Measurements from ENCODE around the gene P2RY13.

The P2RY13 gene

DNA sequence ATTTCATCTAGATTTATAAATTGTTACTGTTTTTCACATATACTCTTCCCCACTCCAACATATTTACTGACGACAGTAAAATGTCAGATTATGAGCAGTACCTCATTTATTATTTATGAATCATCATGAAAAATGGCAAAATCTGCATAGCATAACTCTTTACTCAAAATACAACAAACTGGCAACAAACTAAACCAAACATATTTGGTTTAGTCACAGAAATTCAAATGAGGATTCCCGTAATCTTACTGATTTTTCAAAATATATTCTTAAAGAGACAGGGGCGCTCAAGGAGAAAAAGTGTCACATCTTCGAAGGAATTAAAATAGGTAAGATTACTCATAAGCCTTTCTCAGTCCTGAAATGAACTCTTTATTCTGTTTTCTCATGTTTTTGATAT lies 9.7 kb downstream of the P2RY13 start:
- no peak for DNase-seq

DNA sequence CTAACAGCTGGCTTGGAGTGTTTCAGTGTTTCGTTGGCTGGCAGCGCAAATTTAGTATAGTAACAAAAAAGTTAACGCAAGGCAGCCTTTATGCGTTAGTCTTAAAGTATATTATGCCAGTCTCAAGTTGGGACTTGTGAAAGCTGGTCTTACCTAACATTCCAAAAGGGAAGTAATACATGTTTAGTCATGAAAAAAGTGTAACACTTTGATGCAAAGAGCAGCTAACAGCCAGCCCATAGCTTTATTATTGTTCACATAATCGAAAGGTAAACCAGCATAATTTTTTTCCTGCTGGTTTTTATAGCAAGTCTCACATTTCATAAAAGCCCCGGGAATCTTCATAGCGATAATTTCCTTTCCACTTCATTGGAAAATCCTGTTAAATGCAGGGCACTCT lies 10.4 kb downstream of the P2RY13 start:
- no peak for DNase-seq

DNA sequence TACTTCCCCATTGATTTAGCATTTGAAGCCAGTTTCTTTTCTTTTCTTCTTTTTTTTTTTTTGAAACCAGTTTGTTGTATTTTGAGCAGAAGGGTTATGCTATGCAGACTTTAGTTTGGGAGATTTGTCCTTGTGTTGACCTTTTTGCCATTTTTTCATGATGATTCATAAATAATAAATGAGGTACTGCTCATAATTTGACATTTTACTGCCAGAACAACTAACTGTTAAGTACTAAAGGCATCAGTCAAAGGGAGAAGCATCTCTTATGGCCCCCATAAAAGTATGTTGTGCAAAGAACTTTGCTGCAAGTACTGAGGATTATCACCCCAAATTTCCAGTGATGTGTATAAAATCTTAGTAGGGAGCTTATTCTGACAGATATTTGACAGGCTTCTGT lies 11.0 kb downstream of the P2RY13 start:
- DNase-seq: no peak

DNA sequence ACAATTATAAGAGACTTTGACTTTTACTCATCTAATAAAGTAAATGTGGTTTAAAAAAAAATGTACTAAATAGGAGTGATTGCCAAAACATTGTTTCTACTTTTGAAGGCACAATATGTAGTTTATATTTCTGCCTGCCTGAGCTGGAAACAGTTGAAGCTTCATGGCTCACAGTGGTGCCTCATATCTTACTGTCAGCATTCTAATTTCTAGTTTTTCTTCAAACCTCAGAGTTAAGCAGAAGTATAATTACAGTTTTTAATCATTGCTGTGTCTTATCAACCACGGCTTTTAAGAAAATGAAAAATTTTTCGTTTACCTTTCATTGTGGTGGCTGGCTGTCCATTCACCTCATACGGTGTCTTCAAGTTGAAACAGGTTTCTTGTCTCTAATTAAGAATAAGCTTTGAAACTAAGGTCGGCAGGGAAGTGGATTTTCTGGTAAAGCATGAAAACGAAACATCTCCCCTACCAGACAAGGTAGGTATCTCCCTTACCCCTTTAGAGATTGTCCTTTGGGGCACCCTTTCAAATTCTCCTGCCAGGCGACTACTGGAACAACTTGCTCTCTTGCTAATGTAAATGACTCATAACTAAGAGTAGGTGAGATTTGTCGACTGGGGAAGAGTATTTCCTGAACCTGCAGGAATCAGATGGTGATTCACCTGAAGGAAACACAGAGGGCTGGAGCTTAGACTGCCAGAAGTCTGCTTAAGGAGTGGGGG lies 12.9 kb downstream of the P2RY13 start, which contains the start of gene GPR87:
GPR87 (minus strand) TSS at position 554 of the 725 bp plus-strand sequence. CDS start 16,720 bp downstream, outside the sequence.
- no peak for DNase-seq

DNA sequence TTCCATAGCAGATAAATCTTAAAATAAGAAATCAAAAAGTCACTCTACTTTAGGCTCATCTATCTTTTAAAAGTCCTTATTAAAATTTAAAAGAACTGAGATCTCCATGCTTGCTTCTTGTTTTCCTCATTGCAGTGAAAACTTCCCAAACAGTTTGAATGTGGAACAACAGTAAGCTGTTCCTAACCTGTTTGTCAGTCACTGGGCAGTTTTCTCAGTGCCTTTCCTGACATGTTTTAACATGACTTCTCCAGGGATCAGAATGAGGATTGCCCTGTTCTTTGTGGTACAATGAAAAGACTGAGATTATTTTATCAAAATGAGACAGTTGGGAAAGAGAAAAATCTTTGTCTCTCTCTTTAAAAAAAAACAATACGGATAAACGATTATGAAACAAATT lies 13.5 kb downstream of the P2RY13 start:
- no peak for DNase-seq

DNA sequence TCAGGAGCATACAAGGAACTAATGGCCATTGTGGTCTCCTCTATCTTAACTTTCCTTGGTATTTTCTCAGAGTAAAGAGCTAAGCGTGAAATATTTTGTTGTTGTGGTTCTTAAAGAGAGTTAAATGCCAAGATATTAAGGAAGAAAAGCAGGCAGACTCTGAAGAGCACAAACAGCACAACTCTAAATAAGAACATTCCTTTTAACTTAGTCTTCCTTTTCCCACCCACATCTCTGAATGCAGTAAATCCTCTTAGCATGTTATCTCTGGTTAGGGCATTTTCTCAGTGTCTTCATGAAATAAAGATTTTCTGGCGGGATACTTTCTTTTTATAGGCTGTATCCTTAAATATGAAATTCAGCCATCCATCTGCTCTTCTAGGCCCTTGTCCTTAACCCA lies 14.2 kb downstream of the P2RY13 start:
- no peak for DNase-seq

DNA sequence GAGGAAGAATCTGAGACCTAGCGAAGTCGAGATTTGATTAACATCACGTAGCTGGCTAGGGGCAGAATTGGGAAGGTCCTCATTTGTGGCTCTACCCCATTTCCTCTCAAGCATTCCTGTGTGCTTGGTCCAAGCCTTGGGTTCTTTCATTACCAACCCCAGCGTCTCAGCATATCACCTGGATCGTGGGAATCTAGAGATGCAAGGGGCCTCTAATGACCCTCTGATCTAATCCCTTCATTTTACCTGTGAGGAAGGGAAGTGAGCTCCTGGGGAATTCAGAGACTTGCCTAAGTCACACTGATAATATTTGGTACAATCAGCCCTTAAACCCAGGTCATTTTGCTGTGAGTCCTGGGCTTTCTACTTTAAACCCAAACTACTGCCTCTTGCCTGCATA lies 14.8 kb downstream of the P2RY13 start:
- no peak for DNase-seq

DNA sequence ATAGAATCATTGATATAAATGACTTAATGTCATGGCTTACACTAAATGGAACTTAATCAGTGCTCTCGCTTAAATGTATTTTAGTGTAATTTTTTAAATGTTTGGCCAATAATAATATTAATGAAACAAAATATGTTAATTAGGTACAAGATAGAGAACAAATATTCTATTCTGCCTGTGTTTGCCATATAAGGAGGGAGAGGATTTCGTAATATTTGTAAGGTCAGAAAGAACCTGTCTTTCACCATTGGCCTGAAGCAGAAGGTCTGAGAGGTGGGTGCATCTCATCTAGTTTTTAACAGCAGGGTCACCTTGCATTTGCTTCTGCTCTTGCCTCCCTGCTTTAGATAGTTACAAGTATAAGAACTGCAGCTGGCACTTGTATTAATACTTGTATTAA lies 15.2 kb downstream of the P2RY13 start:
- DNase-seq: no peak

DNA sequence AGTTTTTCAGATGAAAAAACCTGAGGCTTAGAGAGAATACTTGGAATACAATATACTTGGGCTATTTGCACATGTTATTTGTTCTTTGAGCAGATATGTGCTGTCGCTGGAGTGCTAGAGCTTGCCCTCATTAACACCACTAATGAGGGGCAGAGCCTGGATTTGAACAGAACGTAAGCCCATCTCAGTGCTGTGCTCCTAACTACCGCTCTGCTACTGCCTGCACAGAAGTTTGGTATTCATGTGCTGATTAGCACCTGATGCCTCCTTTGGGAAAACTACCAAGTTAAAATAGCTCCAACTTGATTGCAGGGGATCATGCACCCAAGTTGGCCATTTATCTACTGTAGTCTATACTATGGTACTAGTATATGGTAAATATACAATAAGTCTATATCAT lies 16.4 kb downstream of the P2RY13 start:
- DNase-seq: no peak

DNA sequence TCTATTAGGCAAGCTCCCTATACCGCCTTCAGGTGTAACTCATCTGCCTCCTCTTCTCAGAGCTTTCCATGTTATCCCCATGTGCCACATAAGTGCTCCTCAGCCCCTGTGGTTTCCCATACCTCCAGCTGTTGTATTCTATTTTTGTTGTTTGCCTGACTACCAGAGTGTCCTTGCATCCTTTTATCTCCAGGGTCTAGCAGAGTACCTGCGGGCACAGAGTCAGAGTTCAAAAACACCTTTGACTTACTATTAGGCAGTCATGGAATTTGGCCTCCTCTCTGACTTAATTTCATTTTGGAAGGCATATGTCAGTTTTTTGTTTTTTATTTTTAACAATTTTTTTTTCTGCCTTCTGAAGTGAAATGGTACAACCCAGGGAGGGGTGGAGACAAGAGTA lies 19.8 kb downstream of the P2RY13 start:
- no peak for DNase-seq

DNA sequence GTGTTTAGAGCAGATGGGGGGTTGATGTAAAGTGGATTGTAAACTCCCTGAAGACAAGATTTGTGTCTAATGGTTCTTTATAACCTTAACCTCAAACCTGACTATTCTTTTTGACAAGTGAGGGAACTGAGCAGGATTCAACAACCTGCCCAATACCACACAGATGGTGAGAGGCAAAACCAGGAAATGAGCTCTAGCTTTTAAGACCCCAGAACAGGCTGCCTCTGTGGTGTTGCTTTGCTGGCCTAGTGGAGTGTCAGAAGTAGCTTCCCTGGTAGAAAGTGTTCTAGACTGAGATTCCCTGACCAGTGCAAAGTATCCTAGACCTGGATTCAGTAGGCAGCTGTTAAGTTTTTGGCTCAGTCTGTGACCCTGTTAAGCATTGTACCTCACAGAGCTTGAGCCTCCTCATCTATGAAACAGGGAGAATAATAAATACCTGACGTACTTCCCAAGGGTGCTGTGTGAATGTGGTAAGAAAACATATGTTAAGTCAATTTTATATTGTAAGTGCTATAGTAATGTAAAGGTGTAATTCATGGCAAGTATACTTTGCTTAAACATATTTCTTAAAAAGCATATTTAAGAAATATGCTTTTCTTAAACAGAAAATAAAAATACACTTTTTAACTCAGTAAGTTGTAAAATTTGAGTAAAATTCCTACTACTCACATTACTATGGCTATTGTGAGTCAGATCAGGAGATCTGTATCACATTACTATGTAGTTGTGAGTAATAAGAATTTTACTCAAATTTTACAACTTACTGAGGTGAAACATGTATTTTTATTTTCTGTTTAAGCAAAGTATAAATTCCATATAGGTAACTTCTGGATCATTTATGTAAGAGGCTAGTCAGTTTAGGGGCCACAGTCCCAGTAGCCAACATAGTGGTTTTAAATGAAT lies 21.5 kb downstream of the P2RY13 start:
- no peak for DNase-seq

DNA sequence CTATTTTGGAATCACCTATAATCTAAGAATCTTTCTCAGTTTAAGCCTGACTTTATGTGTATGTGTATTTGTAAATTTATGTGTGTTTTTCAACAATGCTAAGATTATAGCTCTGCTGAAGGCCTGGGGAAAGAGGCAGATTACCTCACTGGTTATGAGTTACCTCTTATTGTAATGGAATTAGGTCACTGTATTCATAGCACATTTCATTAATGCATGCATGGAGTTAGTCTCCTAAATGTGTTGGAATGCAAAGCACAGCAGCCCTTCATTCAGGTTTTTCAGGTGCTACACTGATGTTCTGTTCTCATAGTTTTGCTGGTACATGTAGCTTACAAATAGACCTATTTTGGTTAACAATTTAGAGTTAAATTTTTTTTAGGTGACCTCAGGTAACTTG lies 22.2 kb downstream of the P2RY13 start:
- no peak for DNase-seq

DNA sequence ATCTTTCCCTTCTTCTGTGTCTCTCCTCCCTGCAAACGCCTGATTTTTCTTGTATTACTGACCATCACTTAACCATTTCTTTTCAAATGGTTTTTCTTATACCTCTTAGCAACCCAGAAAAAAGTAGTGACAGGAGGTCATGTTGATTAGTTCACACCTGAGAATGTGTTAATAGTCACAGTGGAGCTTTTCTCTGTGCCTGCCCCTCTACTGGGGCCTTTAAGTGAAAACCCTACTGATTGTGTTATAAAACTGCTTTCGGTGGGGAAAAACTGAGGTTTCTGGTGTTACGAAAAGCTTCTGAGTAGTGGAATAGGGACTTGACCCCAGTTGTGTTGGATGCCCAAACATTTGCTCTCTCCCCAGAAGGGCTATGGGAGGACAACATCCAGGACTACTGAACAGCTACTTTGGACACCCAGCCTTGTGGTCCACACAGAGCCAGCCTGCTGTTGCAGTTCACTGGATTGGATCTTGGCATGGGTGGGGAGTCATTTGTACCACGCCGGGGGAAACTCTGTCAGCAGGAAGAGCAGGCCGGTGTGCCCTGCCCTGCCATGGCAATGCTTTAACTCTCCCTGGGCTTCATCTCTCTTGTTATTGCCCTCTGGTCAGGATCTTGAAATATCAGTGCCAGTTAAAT lies 23.1 kb downstream of the P2RY13 start:
- no peak for DNase-seq

DNA sequence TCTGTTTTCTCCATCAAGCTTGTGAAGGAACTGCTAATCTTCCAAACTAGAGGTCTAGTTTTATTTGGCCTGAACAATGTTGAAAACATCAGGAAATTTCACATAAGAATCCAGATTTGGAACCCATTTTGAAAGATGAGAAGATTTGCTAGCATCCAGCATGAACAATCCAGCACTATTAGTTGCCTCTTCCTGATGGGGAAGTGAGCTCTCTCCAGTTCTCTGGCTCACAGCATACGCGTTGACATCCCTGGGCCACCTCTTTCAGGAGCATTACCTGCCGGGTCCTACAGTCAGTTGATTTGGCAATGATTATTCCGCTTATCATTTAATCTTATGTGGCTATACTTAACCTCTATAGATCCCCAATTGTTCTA lies 23.6 kb downstream of the P2RY13 start:
- DNase-seq: no peak

DNA sequence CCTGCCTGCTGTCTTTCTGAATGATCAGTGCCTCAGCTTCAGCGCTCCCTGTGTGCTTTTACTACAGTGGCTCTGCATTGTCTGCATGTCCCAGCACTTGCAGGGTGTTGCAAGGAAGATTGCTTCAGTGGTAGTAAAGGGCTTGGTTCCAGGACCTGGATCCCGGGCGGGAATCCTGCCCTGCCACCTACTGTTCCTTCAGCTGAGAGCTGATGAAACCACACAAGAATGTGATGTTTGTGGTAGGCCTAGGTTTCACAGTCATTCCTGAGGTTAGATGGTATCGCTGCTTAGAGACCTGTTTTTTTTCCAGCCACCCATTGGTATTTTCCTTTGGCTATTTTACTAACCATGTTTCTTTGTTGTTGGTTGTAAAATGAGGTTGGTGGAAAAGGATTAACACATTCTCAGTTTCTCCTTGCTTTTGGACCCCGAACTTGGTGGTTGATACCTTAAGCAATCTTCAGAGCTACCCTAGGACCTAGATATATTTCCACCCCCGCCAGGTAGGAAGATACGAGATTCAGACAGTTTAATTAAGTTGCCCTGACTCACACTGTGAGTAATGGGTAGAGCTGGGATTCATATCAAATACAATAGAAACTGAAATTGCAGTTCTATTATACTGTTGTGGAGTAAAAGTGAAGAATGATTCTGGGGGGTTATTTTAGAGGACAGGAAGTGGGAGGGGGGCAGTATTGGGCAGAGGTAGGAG lies 24.1 kb downstream of the P2RY13 start:
- no peak for DNase-seq

DNA sequence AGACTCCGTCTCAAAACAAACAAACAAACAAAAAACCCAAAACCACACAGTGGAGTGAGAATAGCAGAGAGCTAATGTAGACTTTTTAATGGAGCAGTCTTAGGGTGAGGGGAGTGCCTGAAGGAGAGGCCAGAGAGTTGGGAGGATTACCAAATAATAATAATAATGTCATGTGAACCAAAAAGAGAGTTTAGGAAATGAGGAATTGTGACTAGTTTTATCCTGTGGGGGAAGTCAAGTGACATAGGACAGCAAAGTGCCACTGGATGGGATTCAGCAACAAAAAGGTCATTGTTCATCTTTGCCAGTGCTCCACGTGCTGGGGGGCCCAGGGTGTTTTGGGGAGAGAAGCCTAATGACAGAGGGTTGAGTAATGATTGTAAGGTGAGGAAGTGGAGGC lies 25.6 kb downstream of the P2RY13 start:
- no peak for DNase-seq

DNA sequence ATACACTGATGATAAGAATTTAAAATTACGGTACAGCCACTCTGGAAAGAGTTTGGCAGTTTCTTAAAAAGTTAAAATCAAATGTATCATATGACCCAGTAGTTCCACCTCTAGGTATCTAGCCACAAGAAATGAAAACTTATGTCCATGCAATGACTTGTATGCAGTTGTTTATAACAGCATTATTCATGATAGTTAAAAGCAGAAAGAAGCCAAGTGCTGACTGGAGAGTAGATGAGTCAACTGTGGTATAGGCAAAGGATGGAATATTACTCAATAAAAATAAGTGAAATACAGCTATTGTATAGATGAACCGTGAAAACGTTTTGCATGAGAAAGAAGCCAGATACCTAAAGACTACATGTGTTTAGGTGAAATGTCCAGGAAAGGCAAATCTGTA lies 27.6 kb downstream of the P2RY13 start:
- DNase-seq: no peak

DNA sequence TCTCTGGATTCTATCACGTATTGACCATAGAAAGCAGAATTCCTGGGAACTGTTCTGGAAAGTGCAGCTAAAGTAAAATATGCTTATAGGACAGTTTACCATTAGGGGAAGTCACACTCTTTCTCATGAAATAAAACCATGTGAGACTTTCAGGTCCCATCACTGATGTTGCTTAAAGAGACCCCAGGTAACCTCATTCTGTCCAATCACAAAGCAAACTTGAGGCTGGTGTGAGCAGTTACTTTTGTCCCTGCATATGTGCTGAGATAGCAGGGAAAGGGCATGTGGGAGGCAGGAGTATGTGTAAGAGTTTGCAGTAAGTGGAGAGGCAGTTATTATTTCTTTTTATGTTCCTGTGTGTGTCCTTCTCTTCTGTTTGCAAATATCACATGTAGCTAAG lies 28.8 kb downstream of the P2RY13 start:
- DNase-seq: no peak

DNA sequence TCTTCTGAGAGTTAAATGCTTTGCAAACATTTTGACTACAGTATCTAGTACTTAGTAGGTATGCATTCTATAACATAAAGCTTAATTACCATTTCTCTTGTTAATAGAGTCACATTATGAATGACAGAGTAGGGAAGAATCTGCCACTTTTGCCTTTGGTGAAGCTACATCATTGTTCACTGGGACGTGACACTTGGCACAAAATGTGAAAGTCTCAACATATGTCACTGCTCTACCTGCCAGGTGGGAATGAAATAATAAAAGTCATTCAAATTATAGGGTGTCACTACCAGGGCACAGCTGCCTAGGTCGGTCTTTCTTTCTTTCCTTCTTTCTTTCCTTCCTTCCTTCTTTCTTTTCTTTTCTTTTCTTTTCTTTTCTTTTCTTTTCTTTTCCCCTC lies 30.3 kb downstream of the P2RY13 start:
- DNase-seq: no peak

DNA sequence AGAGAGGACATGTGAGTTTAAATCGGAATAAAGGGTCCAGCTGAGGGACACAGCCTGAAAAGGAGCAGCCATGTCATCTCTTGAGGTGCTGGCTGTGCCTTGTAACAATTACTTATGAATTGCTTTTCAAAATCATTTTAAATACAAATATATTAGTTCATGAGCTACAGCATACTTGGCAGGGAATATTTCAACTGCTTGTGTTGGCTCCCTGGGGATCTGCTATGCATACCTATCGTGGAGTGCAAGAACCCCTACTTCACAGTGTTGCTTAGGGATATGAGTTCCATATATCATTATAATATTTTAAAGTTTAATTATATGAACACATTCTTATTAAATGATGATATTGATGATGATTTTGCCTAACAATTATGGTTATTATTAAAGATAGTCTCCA lies 31.9 kb downstream of the P2RY13 start:
- no peak for DNase-seq

DNA sequence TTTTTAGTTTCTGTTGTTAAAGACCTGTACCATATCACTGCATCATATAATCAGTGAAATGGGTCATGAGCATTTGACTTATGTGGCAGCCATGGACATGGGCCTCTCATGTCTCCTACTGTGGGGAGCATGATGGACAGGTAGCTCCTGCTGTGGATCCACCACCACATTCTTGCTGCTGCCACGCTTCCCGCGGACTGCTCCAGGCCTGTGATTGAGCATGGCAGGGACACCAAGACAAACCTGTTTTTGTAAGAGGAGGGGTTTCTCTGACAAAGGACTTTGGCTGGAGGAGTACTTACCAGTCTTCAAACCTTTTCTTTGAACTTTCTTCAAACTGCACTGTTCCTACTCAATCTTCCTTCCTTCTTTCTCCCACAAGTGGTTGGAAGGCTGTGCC lies 33.1 kb downstream of the P2RY13 start:
- no peak for DNase-seq

DNA sequence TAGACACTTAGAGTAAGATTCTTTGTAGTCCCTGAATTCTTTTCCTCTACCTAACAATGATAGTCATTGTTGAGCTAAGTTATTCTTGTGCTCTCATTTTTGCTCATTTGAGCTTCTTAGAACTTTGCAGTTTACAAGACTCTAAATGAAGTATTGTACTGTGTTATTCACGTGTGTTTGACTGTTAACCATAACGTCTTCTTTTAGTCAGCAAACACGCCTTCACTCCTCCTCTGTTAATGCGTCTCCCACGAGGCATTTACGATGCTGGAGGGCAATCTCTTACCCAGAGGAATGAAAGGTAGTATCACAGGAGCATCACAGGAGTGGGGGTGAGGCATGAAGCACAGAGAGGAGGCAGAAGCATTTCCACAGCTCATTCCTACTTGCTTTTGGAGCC lies 36.2 kb downstream of the P2RY13 start:
- DNase-seq: no peak

DNA sequence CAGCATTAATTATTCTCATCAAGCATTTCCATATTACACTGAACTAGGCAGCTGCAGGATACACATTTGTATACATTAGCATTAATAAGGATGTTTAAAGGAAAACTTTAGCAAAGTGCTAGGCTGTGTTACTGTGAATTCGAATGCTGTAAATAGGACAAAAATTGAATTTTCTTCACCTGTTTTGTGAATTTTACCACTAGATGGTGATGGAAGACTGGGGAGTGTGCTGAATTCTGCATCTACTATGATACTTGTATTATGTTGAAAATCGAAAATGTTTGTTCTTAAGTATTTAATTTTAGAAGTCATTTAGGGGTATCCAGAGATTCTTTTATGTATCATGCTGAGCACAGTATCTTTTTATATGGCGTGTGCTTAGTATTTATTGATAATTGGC lies 38.7 kb downstream of the P2RY13 start:
- DNase-seq: no peak

Measured in CD4-positive, alpha-beta T cell treated with Interferon alpha-2 for 1 hour (primary cell).